Ishikawa (cell line): ENCODE data around the gene VTI1B.

Experiments
- EGR1 ChIP-seq: IDR thresholded peaks from 2 replicates; pipeline ENCODE4 v1.6.1; 2012
- EP300 ChIP-seq: IDR thresholded peaks from 2 replicates; pipeline ENCODE4 v1.6.1; 2012; ENCODE audit warnings: borderline replicate concordance
- MAX ChIP-seq: IDR thresholded peaks from 2 replicates; pipeline ENCODE4 v1.6.1; 2012
- RAD21 ChIP-seq: IDR thresholded peaks from 2 replicates; pipeline ENCODE4 v1.6.1; 2012; ENCODE audit warnings: low read depth
- REST ChIP-seq: IDR thresholded peaks from 2 replicates; pipeline ENCODE4 v1.6.1; 2012; ENCODE audit warnings: low read depth, mild to moderate bottlenecking
- TAF1 ChIP-seq: IDR thresholded peaks from 2 replicates; pipeline ENCODE4 v1.6.1; 2012; ENCODE audit warnings: low read depth, mild to moderate bottlenecking
- TCF12 ChIP-seq: IDR thresholded peaks from 2 replicates; pipeline ENCODE4 v1.6.1; 2012; ENCODE audit warnings: low read depth
- TEAD4 ChIP-seq: IDR thresholded peaks from 2 replicates; pipeline ENCODE4 v1.6.1; 2012
- USF1 ChIP-seq: IDR thresholded peaks from 2 replicates; pipeline ENCODE4 v1.6.1; 2012

DNA sequence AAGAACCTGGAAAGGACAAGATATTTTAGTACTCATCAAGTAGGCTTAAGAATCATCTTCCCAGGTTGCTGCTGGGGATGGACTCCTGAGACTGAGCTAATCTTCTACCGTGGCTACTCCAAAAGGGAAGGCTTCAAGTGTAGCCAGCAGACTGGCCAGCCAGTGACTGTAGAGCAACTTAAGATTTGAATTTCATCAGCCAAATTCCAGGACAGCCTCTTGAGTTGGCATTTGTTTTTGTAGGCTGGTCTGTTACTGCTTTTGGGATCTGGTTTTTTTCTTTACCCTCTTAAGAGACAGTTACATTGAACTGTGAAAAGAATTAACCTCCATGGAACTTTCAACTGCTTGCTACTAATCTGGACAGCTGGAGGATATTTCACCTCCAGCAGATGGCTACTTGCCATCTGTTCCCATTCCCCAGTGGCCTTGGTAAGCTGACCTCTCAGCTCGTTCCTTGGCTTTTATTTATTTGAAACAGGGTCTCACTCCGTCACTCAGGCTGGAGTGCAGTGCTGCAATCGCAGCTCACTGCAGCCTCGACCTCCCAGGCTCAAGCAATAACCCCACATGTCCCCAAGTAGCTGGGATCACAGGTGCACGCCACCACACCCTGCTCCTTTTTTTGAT, 20.7 kb downstream of the VTI1B start:
- TF ChIP-seq TEAD4 (no peak), MAX (no peak), USF1 (no peak), TCF12 (no peak), EP300 (no peak), EGR1 (no peak), TAF1 (no peak), RAD21 (no peak), REST (no peak)
